Bone marrow (tissue), 2 donors: ENCODE results near the gene LEMD1.

Experiments
- DNase-seq, 2 donors: peaks; one replicate each; lab custom pipeline; 2025; lab: John Stamatoyannopoulos, UW

The LEMD1 gene

GRCh38 chr1:205354259-205355074 is 67.4 kb downstream of the LEMD1 start:
- DNase-seq, result peak in 1 of 2 donors; percentile 56

GRCh38 chr1:205353612-205354011 is 68.2 kb downstream of the LEMD1 start:
- no peak for DNase-seq

- no peak for DNase-seq
Observed at GRCh38 chr1:205353191-205353590, 68.7 kb downstream of the LEMD1 start.

- no peak for DNase-seq
Observed at GRCh38 chr1:205351984-205352713, 69.7 kb downstream of the LEMD1 start.

GRCh38 chr1:205350691-205351141 is 71.1 kb downstream of the LEMD1 start:
- DNase-seq, result no peak

- DNase-seq, result no peak
Observed at GRCh38 chr1:205350124-205350523, 71.7 kb downstream of the LEMD1 start.

- no peak for DNase-seq
Observed at GRCh38 chr1:205348554-205349487, 73.0 kb downstream of the LEMD1 start.

- no peak for DNase-seq
Observed at GRCh38 chr1:205346956-205347574, 74.8 kb downstream of the LEMD1 start.

GRCh38 chr1:205345761-205346160 is 76.1 kb downstream of the LEMD1 start:
- no peak for DNase-seq

- DNase-seq, result no peak
Observed at GRCh38 chr1:205344066-205344928, 77.6 kb downstream of the LEMD1 start.

GRCh38 chr1:205343431-205344065 is 78.3 kb downstream of the LEMD1 start:
- DNase-seq, result no peak

GRCh38 chr1:205342986-205343385 is 78.9 kb downstream of the LEMD1 start:
- no peak for DNase-seq

- no peak for DNase-seq
Observed at GRCh38 chr1:205340676-205341075, 81.2 kb downstream of the LEMD1 start.

GRCh38 chr1:205339717-205340116 is 82.1 kb downstream of the LEMD1 start:
- no peak for DNase-seq

GRCh38 chr1:205339197-205339702 is 82.6 kb downstream of the LEMD1 start:
- no peak for DNase-seq

- DNase-seq, result no peak
Observed at GRCh38 chr1:205338011-205338410, 83.8 kb downstream of the LEMD1 start.

- no peak for DNase-seq
Observed at GRCh38 chr1:205337481-205337880, 84.4 kb downstream of the LEMD1 start.

GRCh38 chr1:205335692-205336091 is 86.2 kb downstream of the LEMD1 start:
- DNase-seq, result peak; percentile 34 to 61

- DNase-seq, result no peak
Observed at GRCh38 chr1:205332015-205332791, 89.7 kb downstream of the LEMD1 start.
